Activated CD4-positive, CD25-positive, alpha-beta regulatory T cell treated with anti-CD3 and anti-CD28 coated beads, Interleukin-2, amount 50 U/mL, for 24 hours (primary cell): ENCODE measurements around the gene CDKAL1.

Source experiments
- ATAC-seq, 2 donors: fragments of 150-1000 bp; cut with Tn5 transposase; one replicate each; pipeline ENCODE4 v1.10.0; 2021; ENCODE audit warnings: mild to moderate bottlenecking in 1 of 2, moderate library complexity in 1 of 2

Gene CDKAL1

GRCh38 chr6:21123507-21124436, 589.5 kb downstream of the CDKAL1 start:
- no peak for ATAC-seq

- no peak for ATAC-seq
These were observed 594.3 kb downstream of the CDKAL1 start for GRCh38 chr6:21128601-21129000.

GRCh38 chr6:21131406-21131805, 597.1 kb downstream of the CDKAL1 start:
- no peak for ATAC-seq

GRCh38 chr6:21132446-21132845, 598.2 kb downstream of the CDKAL1 start:
- no peak for ATAC-seq

GRCh38 chr6:21132856-21133838, 598.9 kb downstream of the CDKAL1 start:
- no peak for ATAC-seq

- ATAC-seq: no peak
These were observed 599.6 kb downstream of the CDKAL1 start for GRCh38 chr6:21133901-21134300.

- ATAC-seq: no peak
These were observed 600.1 kb downstream of the CDKAL1 start for GRCh38 chr6:21134356-21134755.

DNA sequence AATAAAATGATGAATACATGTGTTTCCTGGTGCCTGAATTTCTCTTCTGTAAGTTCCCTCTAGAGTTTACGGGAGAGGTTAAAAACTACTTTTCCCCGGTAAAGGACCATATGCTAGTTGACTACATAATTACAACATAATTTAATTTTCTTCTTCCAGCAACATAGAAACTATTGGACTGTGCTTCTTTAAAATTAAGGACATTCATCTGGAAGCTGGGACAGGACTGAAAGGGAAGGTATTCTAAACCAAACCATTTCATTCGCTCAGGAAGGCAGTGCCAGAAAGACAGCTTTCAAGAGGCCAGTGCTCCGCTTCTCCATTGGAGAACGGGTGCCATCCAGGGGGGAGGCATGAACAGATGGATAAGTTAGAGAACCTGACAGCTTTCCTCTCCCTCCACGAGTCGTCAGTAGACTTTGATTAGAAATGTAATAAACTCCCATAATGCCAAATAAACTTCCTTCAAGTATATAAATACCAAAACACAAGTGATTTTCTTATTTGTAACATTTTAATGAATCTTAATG, 601.3 kb downstream of the CDKAL1 start:
- no peak for ATAC-seq

DNA sequence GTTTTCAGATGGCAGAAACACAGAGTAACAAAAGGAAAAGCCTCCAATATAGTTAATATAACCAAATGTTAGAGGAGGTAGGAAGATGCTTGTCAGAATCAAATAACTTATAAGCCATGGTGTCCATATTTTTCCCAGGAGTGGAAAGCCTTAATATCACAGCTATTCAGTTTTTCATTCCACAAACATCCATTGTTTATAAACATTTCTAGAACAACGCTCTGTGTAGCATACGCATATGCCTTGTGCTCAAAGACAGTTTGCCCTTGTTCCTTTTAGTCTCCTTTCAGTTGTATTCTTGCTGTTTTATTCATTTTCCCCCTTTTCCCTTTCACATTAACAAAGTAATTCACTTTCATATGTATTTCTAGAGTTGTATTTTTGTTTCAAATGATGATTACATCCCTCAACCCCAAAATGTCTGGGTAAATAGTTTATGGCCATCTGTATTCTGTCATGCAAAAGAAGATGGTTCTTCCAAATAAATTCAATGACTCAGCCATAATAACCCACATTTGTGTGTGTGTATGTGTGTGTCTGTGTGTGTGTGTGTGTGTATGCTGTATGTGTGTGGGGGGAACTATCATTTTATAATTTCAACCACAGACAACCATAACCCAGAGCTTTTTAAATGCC, 603.6 kb downstream of the CDKAL1 start:
- no peak for ATAC-seq

DNA sequence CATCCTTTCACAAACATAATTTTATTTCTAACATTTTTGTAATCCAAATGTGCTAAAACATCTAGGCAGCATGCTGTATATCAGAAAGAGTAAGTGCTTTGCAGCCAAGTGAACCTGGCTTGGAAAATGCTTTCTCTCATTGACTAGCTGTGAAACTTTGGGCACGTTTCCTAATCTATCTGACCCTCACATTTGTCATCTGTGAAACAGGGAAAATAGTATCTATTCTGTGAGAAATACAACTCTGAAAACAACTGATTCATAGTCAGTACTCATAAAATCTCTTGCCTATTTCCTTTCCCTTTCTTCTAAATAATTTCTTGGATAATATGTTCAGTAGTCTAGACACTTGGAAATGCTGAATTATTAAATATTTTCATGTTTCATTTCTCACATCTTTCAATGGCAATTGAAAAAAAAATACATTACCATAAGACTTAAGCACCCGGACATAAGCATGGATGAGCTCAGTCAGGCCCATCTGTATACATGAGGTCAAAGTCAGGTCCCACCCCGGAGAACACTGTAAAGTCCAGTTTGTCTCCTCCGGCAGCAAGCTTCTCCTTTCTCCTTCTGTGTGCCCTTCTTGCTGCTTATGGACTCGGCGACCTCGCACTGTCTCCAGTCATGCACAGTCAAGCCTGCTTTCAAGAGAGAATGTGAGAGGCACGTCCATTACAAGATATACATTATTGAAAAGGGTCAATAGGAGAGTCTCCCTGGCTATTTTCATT, 604.2 kb downstream of the CDKAL1 start:
- no peak for ATAC-seq

- no peak for ATAC-seq
These were observed 606.7 kb downstream of the CDKAL1 start for GRCh38 chr6:21140966-21141365.

- no peak for ATAC-seq
These were observed 607.5 kb downstream of the CDKAL1 start for GRCh38 chr6:21141616-21142303.

DNA sequence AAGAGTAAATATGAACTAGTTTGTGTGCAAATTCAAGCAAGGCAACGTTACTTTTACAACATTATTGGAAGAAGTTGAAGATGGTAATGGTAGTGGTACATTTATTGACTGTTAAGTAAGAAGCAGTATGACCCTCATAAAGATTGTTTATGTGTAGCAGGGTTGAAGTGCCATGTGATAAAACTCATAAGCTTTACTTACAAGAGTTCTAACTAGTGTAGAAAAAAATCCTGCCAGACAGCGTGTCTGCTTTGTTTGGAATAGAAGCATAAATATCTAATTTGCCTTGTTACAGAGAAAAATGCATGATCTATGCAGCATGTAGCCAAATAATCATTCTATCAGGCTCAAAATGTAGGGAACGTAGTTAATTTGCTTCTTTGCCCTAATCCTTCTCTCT, 608.5 kb downstream of the CDKAL1 start:
- ATAC-seq: no peak

GRCh38 chr6:21143645-21144044, 609.4 kb downstream of the CDKAL1 start:
- no peak for ATAC-seq

- ATAC-seq: no peak
These were observed 610.7 kb downstream of the CDKAL1 start for GRCh38 chr6:21144928-21145327.

DNA sequence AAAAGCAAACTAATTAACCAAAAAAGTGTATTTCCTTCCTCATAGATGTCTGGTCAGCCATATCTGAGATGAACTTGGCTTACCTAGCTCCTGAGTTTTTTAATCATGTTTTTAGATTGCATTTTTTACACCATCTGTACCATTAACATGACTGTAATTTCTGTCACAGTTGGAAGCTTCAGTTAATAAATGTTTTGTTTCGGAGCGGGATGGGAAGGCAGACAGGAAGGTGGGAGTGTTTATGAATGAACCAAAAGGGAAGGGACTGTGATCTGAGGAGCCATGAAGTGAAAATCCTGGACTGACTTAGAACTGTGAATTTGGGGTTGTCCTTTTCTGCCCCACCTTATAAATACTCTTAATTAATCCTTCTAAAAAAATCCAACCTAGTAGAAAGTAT, 613.7 kb downstream of the CDKAL1 start:
- ATAC-seq: no peak

GRCh38 chr6:21149470-21149869, 615.2 kb downstream of the CDKAL1 start:
- no peak for ATAC-seq

DNA sequence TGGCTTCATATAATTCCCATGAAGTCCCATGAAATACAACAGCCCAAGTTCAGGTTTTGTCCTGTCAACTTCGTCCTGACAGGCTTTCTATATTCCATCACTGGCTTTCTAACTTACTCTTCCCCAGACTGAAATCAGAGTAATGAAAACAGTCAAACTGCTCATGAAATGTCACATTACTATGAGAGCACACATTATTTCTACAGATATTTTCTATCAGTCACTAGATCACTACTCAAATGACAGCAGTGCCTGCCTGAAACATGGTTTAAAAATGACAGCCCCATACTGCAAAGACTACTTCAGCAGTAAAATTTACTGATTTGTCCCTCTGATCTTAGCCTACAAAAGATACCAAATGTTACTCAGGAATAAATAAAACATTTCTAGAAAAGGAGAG, 616.4 kb downstream of the CDKAL1 start:
- ATAC-seq: no peak

GRCh38 chr6:21151119-21151518, 616.9 kb downstream of the CDKAL1 start:
- ATAC-seq: no peak

- ATAC-seq: no peak
These were observed 617.3 kb downstream of the CDKAL1 start for GRCh38 chr6:21151530-21151929.

GRCh38 chr6:21157186-21157929, 623.1 kb downstream of the CDKAL1 start:
- peak; percentile 35 to 73 for ATAC-seq
